NCI-H1417 (cell line): ENCODE measurements around the gene TBC1D10A.

Experiments used
- DNase-seq, 3 experiments: peaks; one replicate each; lab custom pipeline; 2025; lab: John Stamatoyannopoulos, UW

Gene TBC1D10A, protein sequence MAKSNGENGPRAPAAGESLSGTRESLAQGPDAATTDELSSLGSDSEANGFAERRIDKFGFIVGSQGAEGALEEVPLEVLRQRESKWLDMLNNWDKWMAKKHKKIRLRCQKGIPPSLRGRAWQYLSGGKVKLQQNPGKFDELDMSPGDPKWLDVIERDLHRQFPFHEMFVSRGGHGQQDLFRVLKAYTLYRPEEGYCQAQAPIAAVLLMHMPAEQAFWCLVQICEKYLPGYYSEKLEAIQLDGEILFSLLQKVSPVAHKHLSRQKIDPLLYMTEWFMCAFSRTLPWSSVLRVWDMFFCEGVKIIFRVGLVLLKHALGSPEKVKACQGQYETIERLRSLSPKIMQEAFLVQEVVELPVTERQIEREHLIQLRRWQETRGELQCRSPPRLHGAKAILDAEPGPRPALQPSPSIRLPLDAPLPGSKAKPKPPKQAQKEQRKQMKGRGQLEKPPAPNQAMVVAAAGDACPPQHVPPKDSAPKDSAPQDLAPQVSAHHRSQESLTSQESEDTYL

DNA sequence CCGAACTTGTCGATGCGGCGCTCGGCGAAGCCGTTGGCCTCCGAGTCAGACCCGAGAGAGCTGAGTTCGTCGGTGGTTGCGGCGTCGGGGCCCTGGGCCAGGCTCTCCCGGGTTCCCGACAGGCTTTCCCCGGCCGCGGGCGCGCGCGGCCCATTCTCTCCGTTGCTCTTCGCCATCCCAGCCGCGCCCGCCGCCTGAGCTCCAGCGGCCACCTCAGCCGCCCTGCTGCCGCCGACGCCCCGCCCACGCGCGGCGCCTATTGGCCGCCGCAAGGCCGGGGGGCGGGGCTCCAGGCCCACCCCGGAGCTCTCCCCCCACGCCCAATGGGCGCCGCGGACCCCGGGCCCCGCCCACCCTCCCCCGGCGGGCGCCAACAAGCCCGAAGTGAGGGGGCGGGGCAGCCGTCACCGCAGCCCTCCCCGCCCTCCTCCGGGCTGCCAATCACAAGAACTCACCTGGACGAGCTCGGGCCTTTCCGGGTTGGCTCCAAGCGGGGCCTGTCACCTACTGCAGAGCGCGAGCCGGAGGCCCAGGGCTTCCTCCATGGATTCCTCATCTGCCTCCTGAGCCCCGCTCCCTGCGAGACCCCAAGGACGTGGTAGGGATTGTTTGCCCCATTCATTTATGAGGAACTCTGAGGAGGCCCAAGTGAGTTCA is at the start of gene TBC1D10A:
Gene TBC1D10A (minus strand): TSS at position 236 of the 657 bp plus-strand sequence. CDS start 60 bp downstream, at position 176.
- peak; percentile 90 to 92 (median 90) for DNase-seq

DNA sequence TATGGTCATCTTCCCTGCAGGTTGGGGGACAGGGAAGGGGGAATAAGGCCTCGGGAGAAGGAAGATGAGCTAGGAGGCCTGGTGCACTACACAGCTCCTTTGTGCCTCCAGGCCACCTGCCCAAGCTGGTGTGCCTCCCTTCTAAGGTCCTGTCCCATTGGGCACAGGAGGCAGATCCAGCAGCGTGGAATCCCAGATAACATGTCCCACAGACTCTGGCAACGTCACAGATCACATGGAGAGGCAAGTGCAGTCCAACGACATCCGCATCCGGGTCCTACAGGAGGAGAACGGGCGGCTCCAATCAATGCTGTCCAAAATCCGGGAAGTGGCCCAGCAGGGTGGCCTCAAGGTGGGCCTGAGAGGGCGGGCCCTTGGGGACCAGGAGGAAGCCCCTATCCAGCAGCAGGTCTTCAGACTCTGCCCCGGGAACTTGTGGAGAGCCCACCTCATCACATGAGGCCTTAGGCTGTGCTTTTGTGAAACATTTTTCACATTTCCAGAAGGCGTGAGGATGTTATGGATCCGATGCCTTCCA is 48.6 kb upstream of the TBC1D10A start:
- no peak for DNase-seq

DNA sequence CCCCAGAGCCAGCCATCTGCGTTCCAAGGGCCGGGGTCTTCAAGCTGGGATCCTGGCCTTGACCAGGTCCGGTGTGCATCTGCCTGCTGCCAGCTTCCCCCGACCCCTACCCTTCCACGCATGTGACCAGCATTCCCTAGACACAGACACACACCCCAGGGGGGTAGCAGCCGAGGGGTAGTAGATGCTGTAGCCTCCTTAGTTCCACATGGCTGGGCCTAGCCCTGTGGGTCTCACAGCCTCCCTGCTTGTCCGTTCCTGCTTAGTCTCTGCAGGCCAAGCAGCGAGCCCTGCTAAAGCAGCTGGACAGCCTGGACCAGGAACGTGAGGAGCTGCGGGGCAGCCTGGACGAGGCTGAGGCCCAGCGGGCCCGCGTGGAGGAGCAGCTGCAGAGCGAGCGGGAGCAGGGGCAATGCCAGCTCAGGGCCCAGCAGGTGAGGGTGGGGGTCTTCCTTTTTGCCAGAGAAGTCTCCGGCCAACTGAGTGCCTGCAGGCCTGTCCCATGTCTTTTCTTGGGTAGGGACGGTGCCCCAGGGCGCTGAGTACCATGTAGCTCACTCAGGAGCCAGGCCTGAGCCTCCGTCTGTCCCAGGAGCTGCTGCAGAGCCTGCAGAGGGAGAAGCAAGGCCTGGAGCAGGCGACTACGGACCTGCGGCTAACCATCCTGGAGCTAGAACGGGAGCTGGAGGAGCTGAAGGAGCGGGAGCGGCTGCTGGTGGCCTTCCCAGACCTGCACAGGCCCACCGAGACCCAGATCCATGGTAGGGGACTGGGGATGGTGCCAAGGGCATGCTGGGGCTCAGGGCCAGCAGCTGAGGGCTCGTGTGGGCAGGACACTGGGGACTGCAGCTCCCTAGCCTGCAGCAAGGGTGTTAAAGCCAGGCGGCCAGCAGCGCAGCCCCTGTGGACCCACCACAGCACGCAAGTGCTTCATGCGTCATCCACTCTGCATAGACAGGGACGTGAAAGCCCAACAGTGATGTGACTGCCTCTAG is 46.9 kb upstream of the TBC1D10A start:
- DNase-seq, result no peak

DNA sequence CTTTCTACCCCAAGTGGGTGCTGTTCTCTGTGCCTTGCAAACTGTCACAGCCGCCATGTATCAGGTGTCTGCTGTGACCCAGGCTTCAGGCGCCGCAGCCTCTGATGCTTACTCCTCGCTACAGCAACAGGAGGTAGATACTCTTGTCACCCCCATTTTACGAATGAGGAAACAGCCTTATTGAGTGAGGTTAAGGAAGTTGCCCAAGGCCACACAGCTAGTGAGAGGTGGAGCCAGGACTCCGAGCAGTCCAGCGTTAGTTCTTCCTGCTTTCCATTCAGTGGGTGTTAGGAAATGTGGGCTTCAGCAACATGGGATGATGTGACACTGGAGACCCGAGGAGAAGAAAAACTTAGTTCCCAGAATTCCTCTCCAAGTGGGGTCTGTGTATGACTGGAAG is 46.2 kb upstream of the TBC1D10A start:
- no peak for DNase-seq

DNA sequence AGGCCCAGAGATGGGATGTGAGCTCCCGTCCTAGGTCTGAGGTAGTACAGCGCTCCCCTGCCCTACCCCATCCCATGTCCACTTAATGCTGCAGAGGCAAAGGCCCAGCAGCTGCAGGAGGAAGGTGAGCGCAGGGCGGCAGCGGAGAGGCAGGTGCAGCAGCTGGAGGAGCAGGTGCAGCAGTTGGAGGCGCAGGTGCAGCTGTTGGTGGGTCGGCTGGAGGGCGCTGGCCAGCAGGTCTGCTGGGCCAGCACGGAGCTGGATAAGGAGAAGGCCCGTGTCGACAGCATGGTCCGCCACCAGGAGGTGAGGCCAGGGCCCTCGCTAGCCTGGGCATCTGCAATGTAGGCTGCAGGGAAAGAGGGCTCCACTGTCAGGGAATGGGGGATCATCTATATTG is 45.2 kb upstream of the TBC1D10A start:
- no peak for DNase-seq

DNA sequence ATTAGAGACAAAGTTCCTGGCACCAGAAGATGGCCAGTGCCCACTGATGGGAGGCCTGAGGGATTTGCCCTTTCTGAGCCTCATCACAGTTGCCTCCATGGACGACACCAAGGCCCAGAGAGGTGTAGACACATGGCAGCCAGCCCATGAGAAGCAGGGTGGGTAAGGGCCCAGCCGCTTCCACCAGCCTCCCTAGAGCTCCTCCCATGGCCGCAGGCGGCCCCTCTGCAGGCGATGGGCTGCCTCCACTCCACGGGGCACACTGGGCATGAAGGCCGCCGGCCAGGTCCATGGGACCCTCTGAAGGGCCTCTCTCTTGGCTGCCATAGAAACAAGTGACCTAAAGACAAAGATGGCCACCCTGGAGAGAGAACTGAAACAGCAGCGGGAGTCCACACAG is 44.6 kb upstream of the TBC1D10A start:
- DNase-seq, result no peak

DNA sequence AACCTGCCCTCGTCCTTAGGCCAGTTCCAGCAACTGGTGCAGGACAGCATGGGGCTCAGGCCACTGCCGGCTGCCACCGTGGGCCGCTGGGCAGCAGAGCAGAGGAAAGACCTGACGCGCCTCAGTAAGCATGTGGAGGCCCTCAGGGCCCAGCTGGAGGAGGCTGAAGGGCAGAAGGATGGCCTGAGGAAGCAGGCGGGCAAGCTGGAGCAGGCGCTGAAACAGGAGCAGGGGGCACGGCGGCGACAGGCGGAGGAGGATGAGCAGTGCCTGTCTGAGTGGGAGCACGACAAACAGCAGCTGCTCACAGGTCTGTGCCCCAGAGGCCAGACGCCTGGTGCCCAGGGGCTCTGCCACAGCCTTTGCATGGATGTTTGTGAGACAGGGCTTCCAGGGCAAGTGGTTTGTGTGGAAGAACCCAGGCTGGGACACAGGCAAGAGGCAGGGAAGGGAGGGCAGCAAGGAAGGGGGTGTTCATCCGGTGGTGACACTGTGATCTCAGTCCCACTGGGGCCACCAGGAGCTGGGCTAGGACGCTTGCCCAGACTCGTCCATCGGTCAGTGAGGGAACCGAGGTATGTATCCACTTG is 44.0 kb upstream of the TBC1D10A start:
- no peak for DNase-seq

DNA sequence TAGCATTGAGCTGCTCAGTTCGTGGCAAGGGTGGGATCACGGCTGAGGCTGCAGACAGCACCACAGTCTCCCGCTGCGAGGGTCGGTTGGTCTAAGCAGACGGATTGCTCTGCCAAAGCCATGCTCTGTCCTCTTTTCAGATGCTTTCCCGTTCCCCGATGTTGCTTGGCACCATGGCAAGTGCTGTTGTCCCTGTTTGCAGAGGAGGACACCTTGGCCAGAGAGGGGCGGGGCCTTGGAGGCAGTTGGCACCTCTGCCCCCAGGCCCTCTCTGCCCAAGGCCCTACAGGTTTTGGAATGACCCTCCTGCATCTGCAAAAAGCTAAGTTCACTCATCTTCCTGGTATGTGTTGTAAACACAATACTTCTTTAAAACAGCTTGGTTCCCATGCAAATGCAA is 41.7 kb upstream of the TBC1D10A start:
- DNase-seq, result no peak

DNA sequence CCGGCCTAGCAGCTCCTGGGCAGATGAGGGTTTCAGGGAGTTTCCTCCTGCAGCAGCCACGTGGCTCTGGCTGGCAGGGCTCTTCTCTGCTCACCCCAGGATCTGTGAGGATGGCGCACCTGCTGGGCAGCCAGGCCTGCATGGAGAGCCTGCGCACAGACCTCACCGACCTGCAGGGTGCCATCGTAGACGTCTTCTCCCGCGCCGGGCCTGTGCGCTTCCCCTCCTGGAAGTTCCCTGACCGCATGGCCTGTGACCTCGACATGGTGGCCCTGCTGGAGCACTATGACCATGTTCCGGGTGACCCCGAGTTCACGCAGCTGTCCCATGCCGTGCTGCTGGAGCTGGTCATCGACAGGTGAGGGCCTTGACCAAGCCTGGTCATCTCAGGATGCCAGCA is 39.1 kb upstream of the TBC1D10A start:
- DNase-seq, result no peak

DNA sequence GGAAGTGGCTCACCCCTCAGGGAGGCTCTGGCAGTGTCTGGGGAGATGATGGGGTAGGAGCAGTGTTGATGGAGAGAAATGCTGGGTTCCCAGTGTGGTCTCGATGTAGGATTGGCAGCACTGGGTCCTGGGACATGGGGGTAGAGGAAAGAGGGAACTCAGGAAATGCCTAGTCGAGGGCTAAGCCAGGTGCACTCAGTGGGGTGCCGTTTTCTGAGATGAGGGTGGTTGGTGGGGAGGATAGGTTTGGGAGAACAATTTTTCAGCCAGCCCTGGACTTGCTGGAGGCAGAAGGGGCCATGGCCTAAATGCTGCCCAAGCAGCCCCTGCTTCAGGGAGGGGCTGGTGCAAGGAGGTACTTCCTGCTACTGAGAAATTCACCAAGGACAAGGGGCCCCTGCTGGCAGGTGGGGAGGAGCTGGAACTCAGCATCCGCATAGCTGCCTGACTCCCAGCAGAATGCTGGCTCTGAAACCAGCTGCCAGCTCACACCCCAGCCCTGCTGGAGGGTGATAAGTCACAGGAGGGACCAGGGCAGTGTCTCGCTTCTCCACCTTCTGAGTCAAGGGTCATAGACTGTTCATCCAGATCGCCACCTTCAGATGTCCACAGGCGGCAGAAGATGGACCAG is 36.0 kb upstream of the TBC1D10A start:
- DNase-seq, result peak in 1 of 3 experiments; percentile 1

DNA sequence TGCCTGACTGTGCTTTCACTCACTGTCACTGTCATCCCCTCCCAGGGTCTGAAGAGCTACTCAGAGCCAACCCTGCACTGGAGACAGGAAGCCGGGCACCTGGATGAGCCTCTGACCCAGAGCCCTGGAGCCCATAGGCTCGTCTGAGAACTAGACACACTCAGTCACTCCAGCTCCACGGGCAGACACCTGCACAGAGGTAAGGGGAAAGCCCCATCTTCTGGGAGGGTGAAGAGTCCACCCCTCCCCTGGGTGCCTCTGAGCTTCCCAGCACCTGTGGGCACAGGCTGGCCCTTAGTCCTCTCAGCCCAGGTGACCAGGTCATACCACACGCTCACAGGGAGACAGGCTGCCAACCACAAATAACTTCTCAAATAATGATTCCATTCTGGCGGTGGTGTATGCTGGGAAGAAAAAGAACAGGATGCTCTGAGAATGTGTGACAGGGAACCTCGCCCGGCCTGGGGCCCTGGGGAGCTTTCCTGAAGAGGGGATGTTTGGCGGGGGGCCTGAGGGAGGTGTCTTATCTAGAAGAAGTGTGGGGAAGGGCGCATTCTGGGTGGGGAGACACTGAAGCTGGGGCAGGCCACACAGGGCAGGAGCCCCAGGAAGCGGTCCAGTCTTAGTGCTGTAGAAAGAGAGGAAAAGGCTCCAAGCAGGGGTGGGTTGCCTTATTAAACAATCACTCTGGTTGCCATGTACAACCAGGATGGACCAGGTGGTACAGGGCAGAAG is 35.3 kb upstream of the TBC1D10A start:
- DNase-seq, result no peak

DNA sequence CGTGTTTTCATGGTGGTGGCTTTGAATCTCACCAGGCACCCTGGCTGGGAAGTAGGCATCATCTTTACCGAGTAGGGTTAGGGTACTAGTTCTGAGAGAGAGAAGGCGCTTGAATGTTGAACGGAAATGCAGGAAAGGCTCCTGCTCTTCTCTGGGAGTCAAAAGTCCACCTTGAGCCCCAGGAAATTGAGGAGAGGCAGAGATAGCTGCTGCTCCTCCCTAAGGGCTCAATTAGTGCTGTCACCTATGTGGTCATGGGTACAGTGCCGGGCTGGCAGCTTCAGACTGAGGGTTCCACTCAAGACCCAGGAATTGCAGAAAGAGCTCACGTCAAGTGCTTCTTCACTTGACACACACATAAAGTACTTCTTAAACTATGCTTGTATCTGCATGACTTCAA is 31.8 kb upstream of the TBC1D10A start:
- no peak for DNase-seq

DNA sequence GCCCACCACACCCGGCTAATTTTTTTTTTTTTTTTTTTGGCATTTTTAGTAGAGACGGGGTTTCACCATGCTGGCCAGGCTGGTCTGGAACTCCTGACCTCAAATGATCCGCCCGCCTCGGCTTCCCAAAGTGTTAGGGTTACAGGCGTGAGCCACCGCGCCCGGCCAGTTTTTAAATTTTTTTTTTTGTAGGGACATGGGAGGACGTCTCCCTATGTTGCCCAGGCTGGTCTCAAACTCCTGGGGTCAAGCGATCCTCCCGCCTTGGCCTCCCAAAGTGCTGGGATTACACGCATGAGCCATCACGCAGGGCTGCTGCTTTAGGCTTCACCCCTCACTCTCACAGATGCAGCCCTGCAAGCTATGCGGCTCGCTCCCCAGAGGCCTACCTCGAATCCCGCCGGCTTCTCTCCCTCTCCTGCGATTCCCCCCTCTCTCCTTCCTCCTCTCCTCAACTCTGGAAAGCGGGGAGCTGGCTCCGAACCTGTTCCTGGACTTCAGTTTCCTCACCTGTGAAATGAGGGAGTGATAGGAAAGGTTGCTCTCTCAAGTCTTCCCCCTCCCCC is 31.0 kb upstream of the TBC1D10A start:
- DNase-seq, result no peak

DNA sequence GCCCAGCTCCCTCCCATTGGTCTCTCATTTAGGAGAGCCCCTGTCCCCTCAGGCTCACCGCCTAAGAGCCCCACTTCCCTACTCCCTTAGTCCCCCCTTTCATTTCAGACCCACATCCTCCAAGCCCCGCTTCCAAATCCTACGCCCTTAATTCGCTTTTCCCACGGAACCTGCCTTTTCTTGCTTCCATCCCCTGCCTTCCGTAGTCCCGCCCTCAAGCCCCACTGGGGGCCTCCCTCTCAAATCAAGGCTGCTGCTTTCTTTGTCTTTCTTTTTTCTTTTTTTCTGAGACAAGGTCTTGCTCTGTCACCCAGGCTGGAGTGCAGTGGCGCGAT is 30.5 kb upstream of the TBC1D10A start:
- DNase-seq, result peak in 1 of 3 experiments; percentile 19

DNA sequence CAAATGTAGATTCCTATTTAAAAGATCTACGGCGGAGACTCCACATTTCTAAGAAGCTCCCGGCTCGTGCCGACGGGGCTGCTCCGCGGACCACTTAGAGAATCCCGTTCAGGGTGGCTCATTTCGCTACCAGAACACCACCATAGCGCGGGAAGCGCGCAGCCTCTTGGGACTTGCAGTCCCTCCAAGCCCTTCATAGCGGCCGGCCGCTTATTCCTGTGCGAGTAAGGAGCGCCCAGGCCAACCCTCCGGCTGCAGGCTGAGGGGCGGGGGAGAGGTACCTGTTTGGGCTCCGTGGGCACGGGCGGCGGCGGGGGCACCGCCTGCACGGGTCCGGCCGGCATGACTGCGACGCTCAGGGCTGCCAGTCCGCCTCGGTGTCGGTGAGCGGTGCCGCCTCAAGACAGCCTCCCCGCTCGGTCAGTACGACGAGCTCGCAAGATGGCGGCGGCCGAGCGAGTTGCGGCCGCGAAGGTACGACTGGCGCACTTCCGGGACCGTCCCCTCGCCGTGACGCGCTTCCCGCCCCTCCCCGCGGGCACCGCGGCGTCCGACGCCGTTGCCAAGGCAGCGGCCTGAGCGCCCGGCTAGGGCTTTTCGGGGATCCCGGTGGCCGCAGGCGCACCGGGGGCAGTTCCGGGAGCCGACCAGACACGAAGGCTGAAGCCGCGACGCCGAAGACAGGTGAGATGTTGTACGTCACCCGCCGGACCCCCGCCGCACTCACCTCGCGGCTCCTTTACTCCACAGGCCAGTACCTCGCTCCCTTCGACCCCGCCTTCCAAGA is 29.9 kb upstream of the TBC1D10A start, which contains the start of the genes CCDC157 and SF3A1:
Gene CCDC157 (plus strand): TSS at position 559 of the 787 bp plus-strand sequence. CDS start 8,994 bp downstream, outside the sequence.
Gene SF3A1 (minus strand): TSS at position 446 of the 787 bp plus-strand sequence. CDS start 102 bp downstream, at position 344.
- DNase-seq, result peak; percentile 83 to 91 (median 90)

DNA sequence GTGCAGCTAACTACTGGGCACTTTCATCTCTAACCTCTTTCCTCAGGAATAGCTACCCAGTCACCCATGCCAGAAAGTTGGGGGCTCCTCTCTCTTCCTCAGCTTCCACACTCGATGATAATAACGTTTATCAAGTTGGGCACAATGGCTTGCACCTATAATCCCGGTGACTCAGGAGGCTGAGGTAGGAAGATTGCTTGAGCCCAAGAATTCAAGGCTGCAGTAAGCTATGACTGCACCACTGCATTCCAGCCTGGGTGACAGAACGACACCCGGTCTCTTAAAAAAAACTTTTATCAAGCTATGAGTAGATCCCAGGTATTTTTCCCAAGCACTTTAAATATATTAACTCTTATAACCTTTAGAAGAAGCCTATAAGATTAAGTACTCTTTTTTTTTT is 27.9 kb upstream of the TBC1D10A start:
- no peak for DNase-seq

DNA sequence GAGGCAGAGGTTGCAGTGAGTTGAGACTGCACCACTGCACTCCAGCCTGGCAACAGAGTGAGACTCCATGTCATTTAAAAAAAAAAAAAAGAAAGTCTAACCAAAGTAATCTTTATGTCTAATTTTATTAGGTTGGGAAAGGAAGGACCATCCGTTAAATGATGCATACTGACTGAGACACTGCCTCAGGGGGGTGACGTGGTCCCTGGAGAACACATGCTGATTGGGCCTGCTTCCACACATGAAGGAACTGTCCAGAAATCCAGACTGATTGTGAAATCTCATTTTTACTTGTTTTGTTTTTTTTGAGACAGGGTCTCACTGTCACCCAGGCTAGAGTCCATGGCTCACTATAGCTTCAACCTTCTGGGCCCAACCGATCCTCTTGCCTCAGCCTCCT is 24.5 kb upstream of the TBC1D10A start:
- DNase-seq, result no peak

DNA sequence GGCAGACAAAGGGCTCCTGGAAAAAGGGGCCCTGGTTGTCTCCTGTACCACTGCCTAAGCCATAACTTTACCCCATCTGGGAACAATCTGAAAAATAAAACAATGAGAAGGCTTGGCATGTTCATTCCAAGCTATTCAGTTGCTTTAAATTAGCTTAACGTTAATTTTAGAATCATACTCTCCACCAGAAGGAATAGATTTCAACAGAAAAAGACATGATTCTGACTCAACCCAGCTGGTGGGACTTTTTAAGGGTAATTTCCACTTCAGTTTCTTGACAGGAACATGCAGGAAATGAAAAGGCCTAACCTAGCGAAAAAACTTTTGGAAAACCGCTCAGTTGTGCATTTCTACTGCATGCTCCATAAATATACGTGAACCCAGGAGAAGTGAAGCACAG is 22.1 kb upstream of the TBC1D10A start:
- DNase-seq, result no peak

DNA sequence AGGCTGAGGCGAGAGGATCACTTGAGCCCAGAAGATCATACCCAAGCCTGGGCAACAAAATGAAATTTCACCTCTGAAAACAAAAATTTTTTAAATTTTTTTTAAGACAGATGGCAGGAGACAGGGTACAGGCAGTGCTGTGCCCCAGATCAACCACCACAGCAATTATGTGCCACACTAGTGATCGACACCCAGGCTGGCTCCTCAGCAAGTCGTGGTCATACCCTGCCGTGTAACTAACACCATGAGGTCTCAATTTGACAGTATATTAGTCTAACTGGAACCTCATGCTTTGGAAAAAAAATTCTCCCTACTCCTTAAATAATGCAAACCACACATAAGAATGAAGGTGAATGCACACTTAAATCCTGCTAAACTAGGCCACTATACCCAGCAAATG is 21.7 kb upstream of the TBC1D10A start:
- no peak for DNase-seq
